Activated T-helper 1 cell treated with Interleukin-2 at 50 U/mL for 16 hours (primary cell): Measurements from ENCODE around the gene SLC11A1.

Experiments
- DNase-seq: peaks from one replicate; pipeline ENCODE4 v3.0.0-alpha.2; 2020; ENCODE audit warnings: low read depth

The SLC11A1 gene

GRCh38 chr2:218381916-218382366 is at the start of gene SLC11A1:
Gene SLC11A1 (plus strand): TSS chr2:218382273. CDS start chr2:218382369, 96 bp downstream.
- no peak for DNase-seq

- no peak for DNase-seq
Measured at GRCh38 chr2:218332288-218332687, 49.8 kb upstream of the SLC11A1 start.

GRCh38 chr2:218332920-218333645 is 49.0 kb upstream of the SLC11A1 start:
- DNase-seq = no peak

GRCh38 chr2:218334531-218334930 is 47.5 kb upstream of the SLC11A1 start:
- no peak for DNase-seq

- DNase-seq = no peak
Measured at GRCh38 chr2:218340656-218341055, 41.4 kb upstream of the SLC11A1 start.

- no peak for DNase-seq
Measured at GRCh38 chr2:218341381-218341780, 40.7 kb upstream of the SLC11A1 start.

- no peak for DNase-seq
Measured at GRCh38 chr2:218342837-218343236, 39.2 kb upstream of the SLC11A1 start.

- no peak for DNase-seq
Measured at GRCh38 chr2:218343591-218343990, 38.5 kb upstream of the SLC11A1 start.

GRCh38 chr2:218344090-218344754 is 37.9 kb upstream of the SLC11A1 start:
- no peak for DNase-seq

- no peak for DNase-seq
Measured at GRCh38 chr2:218344755-218345417, 37.2 kb upstream of the SLC11A1 start.

- DNase-seq = no peak
Measured at GRCh38 chr2:218345491-218346236, 36.4 kb upstream of the SLC11A1 start.

- no peak for DNase-seq
Measured at GRCh38 chr2:218347172-218347571, 34.9 kb upstream of the SLC11A1 start.

GRCh38 chr2:218354045-218354444 is 28.0 kb upstream of the SLC11A1 start:
- DNase-seq = no peak

- DNase-seq = no peak
Measured at GRCh38 chr2:218354850-218355443, 27.1 kb upstream of the SLC11A1 start.

- no peak for DNase-seq
Measured at GRCh38 chr2:218357236-218358177, 24.6 kb upstream of the SLC11A1 start.

GRCh38 chr2:218360453-218360852 is 21.6 kb upstream of the SLC11A1 start:
- no peak for DNase-seq

- DNase-seq = no peak
Measured at GRCh38 chr2:218362606-218363005, 19.5 kb upstream of the SLC11A1 start.

- no peak for DNase-seq
Measured at GRCh38 chr2:218363736-218364135, 18.3 kb upstream of the SLC11A1 start.

GRCh38 chr2:218364196-218364595 is 17.9 kb upstream of the SLC11A1 start:
- DNase-seq = no peak

GRCh38 chr2:218366621-218367414 is 15.3 kb upstream of the SLC11A1 start:
- no peak for DNase-seq
